ENCODE results near the gene CYP2F1.
"Not testable (repeated sequence)": the region's sequence is repeated elsewhere in the genome, so short reads cannot be mapped to it uniquely, and the experiment has no call there.

Gene CYP2F1

DNA sequence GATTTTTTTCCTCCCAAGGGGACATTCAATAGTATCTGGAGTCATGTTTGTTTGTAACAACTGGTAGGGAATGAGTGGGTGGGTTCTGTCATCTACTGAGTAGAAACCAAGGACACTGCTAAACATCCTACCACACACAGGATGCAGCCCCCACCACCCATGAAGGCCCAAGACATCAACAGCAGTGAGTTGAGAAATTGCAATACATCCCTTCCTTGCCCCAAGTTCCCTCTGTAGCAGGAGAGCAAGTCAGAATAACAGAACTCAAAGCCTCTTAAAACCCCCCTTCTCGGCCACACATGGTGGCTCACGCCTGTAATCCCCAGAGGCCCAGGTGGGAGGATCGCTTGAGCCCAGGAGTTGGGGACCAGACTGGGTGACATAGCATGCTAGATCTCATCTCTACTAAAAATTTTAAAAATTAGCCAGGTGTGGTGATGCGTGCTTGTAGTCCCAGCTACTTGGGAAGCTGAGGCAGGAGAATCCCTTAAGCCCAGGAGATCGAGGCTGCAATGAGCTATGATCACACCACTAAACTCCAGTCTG lies 2.4 kb upstream of the CYP2F1 start:
- H3K36me3 ChIP-seq (replicated peaks; ENCODE audit: insufficient read depth, low read length): no peaks in the 10 kb centered on the region
- peaks cover 78% of the 10 kb centered on the region for H3K27me3 ChIP-seq (replicated peaks; ENCODE audit: insufficient read depth, low read length)
- H4K20me1 ChIP-seq (ENCODE audit: insufficient read depth, low read length): no peaks in the 10 kb centered on the region
- TF ChIP-seq EZH2 (optimal IDR thresholded peaks at IDR 0.05; ENCODE audit: low read depth, low read length) (no peak), EZH2phosphoT487 (IDR thresholded peaks at IDR 0.05; ENCODE audit: low read length) (no peak)
- TF ChIP-seq, protein P1, sequence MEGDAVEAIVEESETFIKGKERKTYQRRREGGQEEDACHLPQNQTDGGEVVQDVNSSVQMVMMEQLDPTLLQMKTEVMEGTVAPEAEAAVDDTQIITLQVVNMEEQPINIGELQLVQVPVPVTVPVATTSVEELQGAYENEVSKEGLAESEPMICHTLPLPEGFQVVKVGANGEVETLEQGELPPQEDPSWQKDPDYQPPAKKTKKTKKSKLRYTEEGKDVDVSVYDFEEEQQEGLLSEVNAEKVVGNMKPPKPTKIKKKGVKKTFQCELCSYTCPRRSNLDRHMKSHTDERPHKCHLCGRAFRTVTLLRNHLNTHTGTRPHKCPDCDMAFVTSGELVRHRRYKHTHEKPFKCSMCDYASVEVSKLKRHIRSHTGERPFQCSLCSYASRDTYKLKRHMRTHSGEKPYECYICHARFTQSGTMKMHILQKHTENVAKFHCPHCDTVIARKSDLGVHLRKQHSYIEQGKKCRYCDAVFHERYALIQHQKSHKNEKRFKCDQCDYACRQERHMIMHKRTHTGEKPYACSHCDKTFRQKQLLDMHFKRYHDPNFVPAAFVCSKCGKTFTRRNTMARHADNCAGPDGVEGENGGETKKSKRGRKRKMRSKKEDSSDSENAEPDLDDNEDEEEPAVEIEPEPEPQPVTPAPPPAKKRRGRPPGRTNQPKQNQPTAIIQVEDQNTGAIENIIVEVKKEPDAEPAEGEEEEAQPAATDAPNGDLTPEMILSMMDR (IDR thresholded peaks at IDR 0.05; ENCODE audit: low read length): no peak
- no peaks in the 10 kb centered on the region for H3K9me3 ChIP-seq (replicated peaks; ENCODE audit: insufficient read depth, low read length)
- H2AFZ ChIP-seq (ENCODE audit: low read length): no peak overlapping the region
- H3K9me2 ChIP-seq (replicated peaks; ENCODE audit: insufficient read depth, low read length): no peaks in the 10 kb centered on the region
- no peak overlapping the region for H3K4me2 ChIP-seq (ENCODE audit: low read depth, low read length)
- H3F3A ChIP-seq (ENCODE audit: insufficient read depth, low read length): no peaks in the 10 kb centered on the region
- DNase-seq: no peak
- no peaks in the 10 kb centered on the region for H3K79me2 ChIP-seq (ENCODE audit: low read length)
- H3K27ac ChIP-seq (ENCODE audit: low read length): no peak overlapping the region
- no peak overlapping the region for H3K9ac ChIP-seq (ENCODE audit: low read length)
- no peaks in the 10 kb centered on the region for H3K4me1 ChIP-seq (ENCODE audit: low read length)
- H3K4me3 ChIP-seq (ENCODE audit: low read length): no peak overlapping the region

- Histone ChIP-seq H3K4me2 (ENCODE audit: low read depth, low read length) (no peak overlapping the region), H3K36me3 (replicated peaks; ENCODE audit: insufficient read depth, low read length) (no peaks in the 10 kb centered on the region), H2AFZ (ENCODE audit: low read length) (no peak overlapping the region), H3K9me2 (replicated peaks; ENCODE audit: insufficient read depth, low read length) (no peaks in the 10 kb centered on the region), H3K9ac (ENCODE audit: low read length) (no peak overlapping the region), H3F3A (ENCODE audit: insufficient read depth, low read length) (no peaks in the 10 kb centered on the region), H3K4me1 (ENCODE audit: low read length) (no peaks in the 10 kb centered on the region), H3K9me3 (replicated peaks; ENCODE audit: insufficient read depth, low read length) (no peaks in the 10 kb centered on the region), H3K4me3 (ENCODE audit: low read length) (no peak overlapping the region), H4K20me1 (ENCODE audit: insufficient read depth, low read length) (no peaks in the 10 kb centered on the region), H3K27ac (ENCODE audit: low read length) (no peak overlapping the region), H3K79me2 (ENCODE audit: low read length) (no peaks in the 10 kb centered on the region), H3K27me3 (replicated peaks; ENCODE audit: insufficient read depth, low read length) (peaks cover 74% of the 10 kb centered on the region)
- DNase-seq: no peak
- TF ChIP-seq, protein P1 (IDR thresholded peaks at IDR 0.05; ENCODE audit: low read length): no peak
- TF ChIP-seq EZH2phosphoT487 (IDR thresholded peaks at IDR 0.05; ENCODE audit: low read length): no peak
- no peak for TF ChIP-seq EZH2 (optimal IDR thresholded peaks at IDR 0.05; ENCODE audit: low read depth, low read length)
Measured at GRCh38 chr19:41112728-41113290, 1.4 kb upstream of the CYP2F1 start.

DNA sequence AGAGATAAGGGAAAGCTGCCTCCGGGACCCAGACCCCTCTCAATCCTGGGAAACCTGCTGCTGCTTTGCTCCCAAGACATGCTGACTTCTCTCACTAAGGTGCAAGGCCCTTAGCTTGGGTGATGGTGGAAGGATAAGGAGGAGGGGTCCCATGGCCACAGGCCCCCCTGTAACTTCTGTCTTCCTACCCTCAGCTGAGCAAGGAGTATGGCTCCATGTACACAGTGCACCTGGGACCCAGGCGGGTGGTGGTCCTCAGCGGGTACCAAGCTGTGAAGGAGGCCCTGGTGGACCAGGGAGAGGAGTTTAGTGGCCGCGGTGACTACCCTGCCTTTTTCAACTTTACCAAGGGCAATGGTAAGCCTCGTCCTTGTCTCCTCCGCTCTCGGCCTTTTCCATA lies 2.0 kb downstream of the CYP2F1 start:
- Histone ChIP-seq H4K20me1 (ENCODE audit: insufficient read depth, low read length) (no peaks in the 10 kb centered on the region), H3K79me2 (ENCODE audit: low read length) (no peaks in the 10 kb centered on the region), H3K36me3 (replicated peaks; ENCODE audit: insufficient read depth, low read length) (no peaks in the 10 kb centered on the region), H3K4me1 (ENCODE audit: low read length) (no peaks in the 10 kb centered on the region), H3K4me3 (ENCODE audit: low read length) (no peak overlapping the region), H3K27ac (ENCODE audit: low read length) (no peak overlapping the region), H2AFZ (ENCODE audit: low read length) (no peak overlapping the region), H3K9me3 (replicated peaks; ENCODE audit: insufficient read depth, low read length) (no peaks in the 10 kb centered on the region), H3K9me2 (replicated peaks; ENCODE audit: insufficient read depth, low read length) (no peaks in the 10 kb centered on the region), H3F3A (ENCODE audit: insufficient read depth, low read length) (no peaks in the 10 kb centered on the region), H3K27me3 (replicated peaks; ENCODE audit: insufficient read depth, low read length) (peaks cover 62% of the 10 kb centered on the region), H3K9ac (ENCODE audit: low read length) (no peak overlapping the region), H3K4me2 (ENCODE audit: low read depth, low read length) (no peak overlapping the region)
- TF ChIP-seq EZH2phosphoT487 (IDR thresholded peaks at IDR 0.05; ENCODE audit: low read length): no peak
- no peak for DNase-seq

GRCh38 chr19:41120929-41121911 lies 7.0 kb downstream of the CYP2F1 start:
- DNase-seq; H3K4me2 ChIP-seq (ENCODE audit: low read depth, low read length); H3F3A ChIP-seq (ENCODE audit: insufficient read depth, low read length); H3K27ac ChIP-seq (ENCODE audit: low read length); H3K9ac ChIP-seq (ENCODE audit: low read length); H3K79me2 ChIP-seq (ENCODE audit: low read length); H3K9me2 ChIP-seq (replicated peaks; ENCODE audit: insufficient read depth, low read length); H3K9me3 ChIP-seq (replicated peaks; ENCODE audit: insufficient read depth, low read length); H3K4me3 ChIP-seq (ENCODE audit: low read length); H2AFZ ChIP-seq (ENCODE audit: low read length); H4K20me1 ChIP-seq (ENCODE audit: insufficient read depth, low read length); H3K4me1 ChIP-seq (ENCODE audit: low read length); H3K36me3 ChIP-seq (replicated peaks; ENCODE audit: insufficient read depth, low read length): not testable (repeated sequence)
- H3K27me3 ChIP-seq (replicated peaks; ENCODE audit: insufficient read depth, low read length): peaks cover 29% of the 10 kb centered on the region

- not testable (repeated sequence) for H3K4me2 ChIP-seq (ENCODE audit: low read depth, low read length); H3K4me1 ChIP-seq (ENCODE audit: low read length); H3K27ac ChIP-seq (ENCODE audit: low read length); H3F3A ChIP-seq (ENCODE audit: insufficient read depth, low read length); H3K9me3 ChIP-seq (replicated peaks; ENCODE audit: insufficient read depth, low read length); DNase-seq; H4K20me1 ChIP-seq (ENCODE audit: insufficient read depth, low read length); H3K9me2 ChIP-seq (replicated peaks; ENCODE audit: insufficient read depth, low read length); H3K79me2 ChIP-seq (ENCODE audit: low read length); H3K9ac ChIP-seq (ENCODE audit: low read length); H2AFZ ChIP-seq (ENCODE audit: low read length); H3K36me3 ChIP-seq (replicated peaks; ENCODE audit: insufficient read depth, low read length); H3K4me3 ChIP-seq (ENCODE audit: low read length)
- H3K27me3 ChIP-seq (replicated peaks; ENCODE audit: insufficient read depth, low read length): peaks cover 20% of the 10 kb centered on the region
Measured at GRCh38 chr19:41122846-41123245, 8.6 kb downstream of the CYP2F1 start.

Data from MM.1S (cell line).